ENCODE results near the gene AMOT. TPM values are rescaled to one million over a fixed set of nuclear protein-coding genes. Genes with fewer than 3 reads are reported as not detected.

The AMOT gene
- total and polyA plus RNA-seq, 8 donors: 1.1 to 14.4 (median 5.1) TPM

- Histone ChIP-seq H3K36me3 (no peaks in the 10 kb centered on the region), H3K27me3 (no peaks in the 10 kb centered on the region), H3K27ac (no peak overlapping the region), H3K4me1 (no peaks in the 10 kb centered on the region), H3K9me3 (no peaks in the 10 kb centered on the region), H3K4me3 (no peak overlapping the region)
- FAIRE-seq (no peak), DNase-seq (no peak), ATAC-seq (no peak)
- 65 to 66% methylated on average over 3 of the region's 3 CpGs for WGBS, 2 donors
- TF ChIP-seq CTCF (IDR thresholded peaks at IDR 0.05): no peak
- intact Hi-C loops (cut with DNase I): no loop called here
These were observed 12.2 kb upstream of the AMOT start for GRCh38 chrX:112852851-112853250.

GRCh38 chrX:112851806-112852205, 11.2 kb upstream of the AMOT start:
- DNase-seq (no peak), ATAC-seq (peak in 2 of 4 donors; percentile 57 to 65), FAIRE-seq (no peak)
- no peak overlapping the region for H3K4me3 ChIP-seq
- no peaks in the 10 kb centered on the region for H3K9me3 ChIP-seq
- intact Hi-C loops (cut with DNase I): no loop called here
- no peaks in the 10 kb centered on the region for H3K4me1 ChIP-seq
- H3K36me3 ChIP-seq: no peaks in the 10 kb centered on the region
- 45 to 67% methylated on average over 4 of the region's 4 CpGs for WGBS, 2 donors
- no peaks in the 10 kb centered on the region for H3K27me3 ChIP-seq
- TF ChIP-seq CTCF (IDR thresholded peaks at IDR 0.05): no peak
- H3K27ac ChIP-seq: no peak overlapping the region

GRCh38 chrX:112851161-112851779, 10.6 kb upstream of the AMOT start:
- no peaks in the 10 kb centered on the region for H3K27me3 ChIP-seq
- DNase-seq: no peak
- no peaks in the 10 kb centered on the region for H3K9me3 ChIP-seq
- intact Hi-C loops (cut with DNase I): no loop called here
- no peaks in the 10 kb centered on the region for H3K36me3 ChIP-seq
- ATAC-seq: no peak
- no peak overlapping the region for H3K4me3 ChIP-seq
- 58 to 61% methylated on average over 2 of the region's 2 CpGs for WGBS, 2 donors
- no peak for TF ChIP-seq CTCF (IDR thresholded peaks at IDR 0.05)
- no peaks in the 10 kb centered on the region for H3K4me1 ChIP-seq
- no peak for FAIRE-seq
- no peak overlapping the region for H3K27ac ChIP-seq

- H3K27me3 ChIP-seq: no peaks in the 10 kb centered on the region
- H3K4me1 ChIP-seq: no peaks in the 10 kb centered on the region
- H3K4me3 ChIP-seq: no peak overlapping the region
- no peak for TF ChIP-seq CTCF (IDR thresholded peaks at IDR 0.05)
- ATAC-seq: no peak
- H3K36me3 ChIP-seq: no peaks in the 10 kb centered on the region
- H3K27ac ChIP-seq: no peak overlapping the region
- intact Hi-C loops (cut with DNase I): no loop called here
- FAIRE-seq: no peak
- no peaks in the 10 kb centered on the region for H3K9me3 ChIP-seq
- DNase-seq: no peak
These were observed 8.4 kb upstream of the AMOT start for GRCh38 chrX:112849016-112849415.

GRCh38 chrX:112846782-112847181, 6.2 kb upstream of the AMOT start:
- FAIRE-seq (no peak), DNase-seq (no peak), ATAC-seq (no peak)
- intact Hi-C loops (cut with DNase I): no loop called here
- Histone ChIP-seq H3K27me3 (peaks cover 0 to 9% (median 2%) of the 10 kb centered on the region in 4 donors), H3K36me3 (no peaks in the 10 kb centered on the region), H3K4me1 (no peaks in the 10 kb centered on the region), H3K9me3 (no peaks in the 10 kb centered on the region), H3K27ac (no peak overlapping the region), H3K4me3 (no peak overlapping the region)
- 62 to 79% methylated on average over 2 of the region's 2 CpGs for WGBS, 2 donors
- no peak for TF ChIP-seq CTCF (IDR thresholded peaks at IDR 0.05)

Measured in pancreas (tissue), 10 donors.